HepG2 (cell line): ENCODE measurements around the gene FANCD2OS. TPM values are rescaled to one million over a fixed set of nuclear protein-coding genes. Genes with fewer than 3 reads are reported as not detected.

Experiments
- DBP ChIP-seq: sonication (generic); formaldehyde crosslinking; IDR thresholded peaks from 2 replicates; pipeline ENCODE4 v1.4.0; 2020; ENCODE audit warnings: missing genetic modification reagents; ENCODE audit errors: not compliant biosample characterization
- FLYWCH1 ChIP-seq: sonication (generic); formaldehyde crosslinking; IDR thresholded peaks from 2 replicates; pipeline ENCODE4 v1.8.1; 2023; ENCODE audit warnings: mild to moderate bottlenecking, missing genetic modification reagents
- FOXJ3 ChIP-seq: sonication (generic); formaldehyde crosslinking; IDR thresholded peaks from 2 replicates; pipeline ENCODE4 v1.4.0; 2020; ENCODE audit warnings: missing genetic modification reagents, mild to moderate bottlenecking, borderline replicate concordance
- HIVEP1 ChIP-seq: sonication (generic); formaldehyde crosslinking; IDR thresholded peaks from 2 replicates; pipeline ENCODE4 v1.4.0; 2020; ENCODE audit warnings: mild to moderate bottlenecking, missing genetic modification reagents
- MBD4 ChIP-seq: IDR thresholded peaks from 2 replicates; pipeline ENCODE4 v1.6.1; 2012; ENCODE audit warnings: low read length, inconsistent platforms, borderline replicate concordance
- NFYC ChIP-seq: IDR thresholded peaks from 2 replicates; pipeline ENCODE4 v1.6.1; 2016; ENCODE audit warnings: missing genetic modification reagents, missing compliant biosample characterization
- NONO ChIP-seq, 2 experiments: fragments of 450-650 bp in 1 of 2; sonication (generic) in 1 of 2; formaldehyde crosslinking in 1 of 2; IDR thresholded peaks in 1 of 2; conservative IDR thresholded peaks in 1 of 2; 2 replicates each; pipeline versions ENCODE4 v1.6.1 to v1.8.0; 2017 to 2022; ENCODE audit warnings: mild to moderate bottlenecking in 1 of 2, missing genetic modification reagents in 1 of 2, moderate library complexity in 1 of 2
- POGK ChIP-seq: sonication (generic); formaldehyde crosslinking; conservative IDR thresholded peaks from 2 replicates; pipeline ENCODE4 v1.8.0; 2022; ENCODE audit warnings: mild to moderate bottlenecking, moderate library complexity, missing genetic modification reagents
- POLR2AphosphoS2 ChIP-seq: IDR thresholded peaks from 2 replicates; pipeline ENCODE4 v1.6.1; 2011; ENCODE audit warnings: low read depth, low read length, improper control_type of control experiment
- RNF2 ChIP-seq: fragments of 450-650 bp; conservative IDR thresholded peaks from 2 replicates; pipeline ENCODE4 v1.6.1; 2016; ENCODE audit warnings: low read depth
- ZNF335 ChIP-seq: sonication (generic); formaldehyde crosslinking; IDR thresholded peaks from 2 replicates; pipeline ENCODE4 v1.4.0; 2020; ENCODE audit warnings: missing genetic modification reagents
- ZNF501 ChIP-seq: sonication (generic); formaldehyde crosslinking; IDR thresholded peaks from 2 replicates; pipeline ENCODE4 v1.5.1; 2020; ENCODE audit warnings: mild to moderate bottlenecking, moderate library complexity, missing genetic modification reagents
- ZNF598 ChIP-seq: sonication (generic); formaldehyde crosslinking; IDR thresholded peaks from 2 replicates; pipeline ENCODE4 v1.5.1; 2020; ENCODE audit warnings: mild to moderate bottlenecking, missing genetic modification reagents, borderline replicate concordance
- ZNF747 ChIP-seq: sonication (generic); formaldehyde crosslinking; IDR thresholded peaks from 2 replicates; pipeline ENCODE4 v1.8.1; 2023; ENCODE audit warnings: missing genetic modification reagents, mild to moderate bottlenecking, borderline replicate concordance
- polyA plus RNA-seq, 8 experiments: library from polyadenylated mRNA; depleted of rRNA in 3 of 8; stranded (reverse) in 7 of 8; unstranded in 1 of 8; fragments of >200 nt; fragmentation: Illumina TruSeq in 4 of 8; extraction: Trizol in 4 of 8; gene quantifications; 2 replicates each; pipeline versions ENCODE4 v1.2.1 to v1.2.3, GENCODE V29; 2011 to 2016; ENCODE audit warnings: low read depth in 4 of 8, missing spikeins in 1 of 8, mixed read lengths in 1 of 8; ENCODE audit not compliant: insufficient read depth in 1 of 8
- total RNA-seq, 5 experiments: library from RNA; depleted of rRNA; stranded (reverse); fragments of >200 nt; fragmentation: Illumina TruSeq; extraction: Trizol; gene quantifications; 2 replicates each; pipeline ENCODE4 v1.2.3, GENCODE V29; 2016; ENCODE audit warnings: low read depth in 1 of 5
- TF ChIP-seq, protein P1 (sequence below): IDR thresholded peaks from 2 replicates; pipeline ENCODE4 v1.6.1; 2016; ENCODE audit warnings: mild to moderate bottlenecking
- TF ChIP-seq, protein P2 (sequence below): sonication (generic); formaldehyde crosslinking; IDR thresholded peaks from 2 replicates; pipeline ENCODE4 v1.5.0; 2020; ENCODE audit warnings: missing genetic modification reagents

The FANCD2OS gene
- total and polyA plus RNA-seq, 2 of the 13 experiments (the other 11 are each of a cell fraction or from before 2014, with no cell fraction given), result not detected

DNA sequence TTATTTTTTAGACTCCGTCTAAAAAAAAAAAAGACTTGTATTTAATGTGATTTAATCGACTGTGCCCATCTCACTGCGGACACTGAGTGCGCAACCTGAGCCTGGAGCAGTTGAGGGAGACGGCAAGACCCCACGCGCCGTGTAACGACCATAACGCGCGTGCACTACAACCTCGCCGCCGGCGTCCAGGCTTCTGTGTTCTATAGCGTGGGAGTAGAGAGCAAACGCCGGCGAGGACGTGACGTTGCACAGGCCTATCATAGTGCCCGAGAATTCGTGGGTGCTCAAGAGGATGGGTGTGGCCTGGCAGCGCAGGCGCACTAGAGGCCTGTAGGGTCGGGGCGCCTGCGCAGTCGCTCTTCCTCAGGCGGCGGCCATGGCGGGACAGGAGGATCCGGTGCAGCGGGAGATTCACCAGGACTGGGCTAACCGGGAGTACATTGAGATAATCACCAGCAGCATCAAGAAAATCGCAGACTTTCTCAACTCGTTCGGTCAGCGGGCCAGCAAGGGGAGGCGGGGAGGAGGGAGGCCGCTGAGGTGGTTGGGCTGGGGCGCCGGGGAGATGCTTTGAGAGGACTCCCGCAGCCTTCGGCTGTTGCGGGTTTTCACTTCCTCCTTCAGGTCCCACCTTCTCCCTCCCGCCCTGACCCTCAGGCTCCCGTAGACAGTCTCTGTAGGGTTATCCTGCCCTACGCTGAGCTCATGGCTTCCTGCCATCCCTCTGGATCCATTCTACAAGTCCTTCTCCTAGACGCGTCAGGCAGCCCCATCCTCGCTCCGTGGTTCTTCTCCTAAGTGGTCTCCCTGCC is 7.5 kb upstream of the FANCD2OS start, which contains the start of gene BRK1 (continued):
- TF ChIP-seq POGK (CRISPR knock-in tag), result peak; percentile 44; the same call in 1 of the 2 replicates
- no peak for TF ChIP-seq NONO (IDR thresholded peaks at IDR 0.05)
- TF ChIP-seq NONO (CRISPR knock-in tag; conservative IDR thresholded peaks at IDR 0.05), result peak; percentile 92
- TF ChIP-seq ZNF598 (CRISPR knock-in tag), result peak; percentile 62; the same call in 1 of the 2 replicates
- peak; percentile 75 for TF ChIP-seq DBP (CRISPR knock-in tag)
- TF ChIP-seq FOXJ3 (CRISPR knock-in tag), result peak; percentile 74
- peak; percentile 80; the same call in 1 of the 2 replicates for TF ChIP-seq FLYWCH1 (CRISPR knock-in tag)
- peak; percentile 92 for TF ChIP-seq ZNF501 (CRISPR knock-in tag)
- peak; percentile 79 for TF ChIP-seq NFYC (CRISPR knock-in tag)
- 0 out of 2 replicates have a peak, but pooled peaks have one; percentile 46 for TF ChIP-seq RNF2
- TF ChIP-seq MBD4, result no peak
- TF ChIP-seq ZNF747, result 0 out of 2 replicates have a peak, but pooled peaks have one; percentile 64
- TF ChIP-seq ZNF335 (CRISPR knock-in tag), result no peak
- TF ChIP-seq HIVEP1, result no peak
- no peak for TF ChIP-seq POLR2AphosphoS2
- TF ChIP-seq, protein P1, sequence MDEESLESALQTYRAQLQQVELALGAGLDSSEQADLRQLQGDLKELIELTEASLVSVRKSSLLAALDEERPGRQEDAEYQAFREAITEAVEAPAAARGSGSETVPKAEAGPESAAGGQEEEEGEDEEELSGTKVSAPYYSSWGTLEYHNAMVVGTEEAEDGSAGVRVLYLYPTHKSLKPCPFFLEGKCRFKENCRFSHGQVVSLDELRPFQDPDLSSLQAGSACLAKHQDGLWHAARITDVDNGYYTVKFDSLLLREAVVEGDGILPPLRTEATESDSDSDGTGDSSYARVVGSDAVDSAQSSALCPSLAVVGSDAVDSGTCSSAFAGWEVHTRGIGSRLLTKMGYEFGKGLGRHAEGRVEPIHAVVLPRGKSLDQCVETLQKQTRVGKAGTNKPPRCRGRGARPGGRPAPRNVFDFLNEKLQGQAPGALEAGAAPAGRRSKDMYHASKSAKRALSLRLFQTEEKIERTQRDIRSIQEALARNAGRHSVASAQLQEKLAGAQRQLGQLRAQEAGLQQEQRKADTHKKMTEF, result peak; percentile 73
- TF ChIP-seq, protein P2, sequence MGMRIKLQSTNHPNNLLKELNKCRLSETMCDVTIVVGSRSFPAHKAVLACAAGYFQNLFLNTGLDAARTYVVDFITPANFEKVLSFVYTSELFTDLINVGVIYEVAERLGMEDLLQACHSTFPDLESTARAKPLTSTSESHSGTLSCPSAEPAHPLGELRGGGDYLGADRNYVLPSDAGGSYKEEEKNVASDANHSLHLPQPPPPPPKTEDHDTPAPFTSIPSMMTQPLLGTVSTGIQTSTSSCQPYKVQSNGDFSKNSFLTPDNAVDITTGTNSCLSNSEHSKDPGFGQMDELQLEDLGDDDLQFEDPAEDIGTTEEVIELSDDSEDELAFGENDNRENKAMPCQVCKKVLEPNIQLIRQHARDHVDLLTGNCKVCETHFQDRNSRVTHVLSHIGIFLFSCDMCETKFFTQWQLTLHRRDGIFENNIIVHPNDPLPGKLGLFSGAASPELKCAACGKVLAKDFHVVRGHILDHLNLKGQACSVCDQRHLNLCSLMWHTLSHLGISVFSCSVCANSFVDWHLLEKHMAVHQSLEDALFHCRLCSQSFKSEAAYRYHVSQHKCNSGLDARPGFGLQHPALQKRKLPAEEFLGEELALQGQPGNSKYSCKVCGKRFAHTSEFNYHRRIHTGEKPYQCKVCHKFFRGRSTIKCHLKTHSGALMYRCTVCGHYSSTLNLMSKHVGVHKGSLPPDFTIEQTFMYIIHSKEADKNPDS (CRISPR knock-in tag), result no peak; the same call in 1 of the 2 replicates
